HepG2 (cell line): Measurements from ENCODE around the gene CDK18. TPM values are rescaled to one million over a fixed set of nuclear protein-coding genes. Genes with fewer than 3 reads are reported as not detected.

ENCODE experiments used
- ARID4A ChIP-seq: sonication (generic); formaldehyde crosslinking; IDR thresholded peaks from 2 replicates; pipeline ENCODE4 v1.5.0; 2020; ENCODE audit warnings: mild to moderate bottlenecking, missing genetic modification reagents, borderline replicate concordance
- BCL6 ChIP-seq: IDR thresholded peaks from 2 replicates; pipeline ENCODE4 v1.6.1; 2016; ENCODE audit warnings: missing genetic modification reagents, missing compliant biosample characterization
- DNMT1 ChIP-seq: sonication (generic); formaldehyde crosslinking; IDR thresholded peaks from 2 replicates; pipeline ENCODE4 v1.5.1; 2020; ENCODE audit warnings: mild to moderate bottlenecking, missing genetic modification reagents
- FOXP1 ChIP-seq, 2 experiments: fragments of 450-650 bp in 1 of 2; IDR thresholded peaks; 2 replicates each; pipeline ENCODE4 v1.6.1; 2017 to 2018; ENCODE audit warnings: antibody characterized with exemption in 1 of 2
- HIC2 ChIP-seq: sonication (generic); formaldehyde crosslinking; IDR thresholded peaks from 2 replicates; pipeline ENCODE4 v1.9.0; 2022; ENCODE audit warnings: low read depth, missing genetic modification reagents
- HNRNPL ChIP-seq: fragments of 200-400 bp; formaldehyde crosslinking; IDR thresholded peaks from 2 replicates; pipeline ENCODE4 v1.6.1; 2017; ENCODE audit warnings: mild to moderate bottlenecking, low read depth, low read length
- TAF15 ChIP-seq: fragments of 200-400 bp; formaldehyde crosslinking; IDR thresholded peaks from one replicate; pipeline ENCODE4 v1.6.1; 2018; ENCODE audit warnings: mild to moderate bottlenecking, low read depth, low read length; ENCODE audit not compliant: poor library complexity, severe bottlenecking
- TARDBP ChIP-seq: sonication (generic); formaldehyde crosslinking; IDR thresholded peaks from 2 replicates; pipeline ENCODE4 v1.8.0; 2022; ENCODE audit warnings: mild to moderate bottlenecking, missing genetic modification reagents
- TRIM24 ChIP-seq: sonication (generic); formaldehyde crosslinking; IDR thresholded peaks from 2 replicates; pipeline ENCODE4 v1.8.0; 2022; ENCODE audit warnings: mild to moderate bottlenecking, missing genetic modification reagents
- ZBED4 ChIP-seq: sonication (generic); formaldehyde crosslinking; IDR thresholded peaks from 2 replicates; pipeline ENCODE4 v1.4.0; 2020; ENCODE audit warnings: missing genetic modification reagents, borderline replicate concordance
- ZBTB38 ChIP-seq: sonication (generic); formaldehyde crosslinking; IDR thresholded peaks from 2 replicates; pipeline ENCODE4 v1.5.1; 2020; ENCODE audit warnings: mild to moderate bottlenecking, missing genetic modification reagents
- ZBTB7B ChIP-seq: sonication (generic); formaldehyde crosslinking; IDR thresholded peaks from 2 replicates; pipeline ENCODE4 v1.4.0; 2020; ENCODE audit warnings: missing genetic modification reagents
- ZNF331 ChIP-seq: sonication (generic); formaldehyde crosslinking; IDR thresholded peaks from 2 replicates; pipeline ENCODE4 v1.4.0; 2020; ENCODE audit warnings: missing genetic modification reagents
- polyA plus RNA-seq, 8 experiments: library from polyadenylated mRNA; depleted of rRNA in 3 of 8; stranded (reverse) in 7 of 8; unstranded in 1 of 8; fragments of >200 nt; fragmentation: Illumina TruSeq in 4 of 8; extraction: Trizol in 4 of 8; gene quantifications; 2 replicates each; pipeline versions ENCODE4 v1.2.1 to v1.2.3, GENCODE V29; 2011 to 2016; ENCODE audit warnings: low read depth in 4 of 8, missing spikeins in 1 of 8, mixed read lengths in 1 of 8; ENCODE audit not compliant: insufficient read depth in 1 of 8
- total RNA-seq, 5 experiments: library from RNA; depleted of rRNA; stranded (reverse); fragments of >200 nt; fragmentation: Illumina TruSeq; extraction: Trizol; gene quantifications; 2 replicates each; pipeline ENCODE4 v1.2.3, GENCODE V29; 2016; ENCODE audit warnings: low read depth in 1 of 5

The CDK18 gene
- total and polyA plus RNA-seq, 2 of the 13 experiments (the other 11 are each of a cell fraction or from before 2014, with no cell fraction given): 6.4 to 38.8 TPM

- TF ChIP-seq ZBED4 (CRISPR knock-in tag) (no peak), ZBTB38 (CRISPR knock-in tag) (0 out of 2 replicates have a peak, but pooled peaks have one; percentile 29), BCL6 (no peak), TAF15 (peak; percentile 59), TRIM24 (CRISPR knock-in tag) (no peak), DNMT1 (CRISPR knock-in tag) (no peak), ARID4A (CRISPR knock-in tag) (0 out of 2 replicates have a peak, but pooled peaks have one; percentile 20), HIC2 (peak; percentile 66; the same call in 1 of the 2 replicates), HNRNPL (peak; percentile 88), ZBTB7B (0 out of 2 replicates have a peak, but pooled peaks have one; percentile 14), TARDBP (CRISPR knock-in tag) (no peak), ZNF331 (CRISPR knock-in tag) (no peak), FOXP1 (IDR thresholded peaks at IDR 0.05) (no peak), FOXP1 (CRISPR knock-in tag; IDR thresholded peaks at IDR 0.05) (no peak)
These were observed 1.3 kb downstream of the CDK18 start (continued) for GRCh38 chr1:205505791-205506190.
